GM19099 (cell line): ENCODE results near the gene GJC1.

Source experiments
- POLR2A ChIP-seq: IDR thresholded peaks from 3 replicates; pipeline ENCODE4 v1.6.1; 2011; ENCODE audit warnings: low read depth; ENCODE audit not compliant: insufficient read length; ENCODE audit errors: extremely low read depth

GJC1 gene

GRCh38 chr17:44850612-44851011, 20.5 kb upstream of the GJC1 start:
- no peak for TF ChIP-seq POLR2A

DNA sequence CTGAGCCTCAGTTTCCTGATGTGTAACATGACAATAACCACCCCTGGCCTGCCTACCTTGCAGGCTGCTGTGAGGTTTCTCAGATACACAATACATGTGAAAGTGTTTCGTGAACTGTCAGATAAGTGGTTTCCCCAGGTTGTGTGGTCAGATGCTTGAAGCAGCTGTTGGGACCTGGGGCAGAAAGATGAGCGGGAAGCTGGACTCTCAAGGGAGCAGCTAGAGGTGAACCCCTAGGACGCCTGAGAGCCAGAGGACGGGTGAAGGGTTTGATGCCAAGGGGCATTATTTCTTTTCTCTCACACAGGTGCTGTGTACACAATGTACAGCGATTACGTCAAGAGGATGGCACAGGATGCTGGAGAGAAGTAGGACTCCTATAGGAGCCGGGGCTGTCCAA, 19.9 kb upstream of the GJC1 start:
- no peak for TF ChIP-seq POLR2A

- no peak for TF ChIP-seq POLR2A
Observed at GRCh38 chr17:44848961-44849489, 18.9 kb upstream of the GJC1 start.

GRCh38 chr17:44848257-44848795, 18.2 kb upstream of the GJC1 start:
- no peak for TF ChIP-seq POLR2A

DNA sequence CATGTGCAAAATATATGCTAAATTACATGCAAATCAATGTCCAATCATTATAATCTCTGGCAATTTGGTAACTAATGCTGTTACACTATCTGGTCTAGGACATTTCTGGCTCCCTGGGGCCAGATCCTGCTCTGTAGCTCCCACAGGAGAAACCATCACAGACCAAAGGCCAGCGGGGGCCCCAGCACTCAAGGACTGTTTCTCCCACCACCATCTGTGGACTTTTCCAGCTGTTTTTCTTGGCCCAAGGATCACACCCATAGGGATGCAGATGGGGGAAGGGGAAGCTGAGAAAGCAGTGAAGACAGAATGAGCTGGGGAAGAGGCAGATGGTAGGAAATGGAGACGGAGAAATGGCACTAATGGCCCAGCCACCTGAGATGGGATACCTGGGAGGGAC, 17.5 kb upstream of the GJC1 start, which contains the start of gene HIGD1B:
Gene HIGD1B (plus strand): TSS at position 298 of the 400 bp plus-strand sequence. CDS start 270 bp downstream, outside the sequence.
- no peak for TF ChIP-seq POLR2A

GRCh38 chr17:44846206-44846605, 16.1 kb upstream of the GJC1 start:
- no peak for TF ChIP-seq POLR2A

DNA sequence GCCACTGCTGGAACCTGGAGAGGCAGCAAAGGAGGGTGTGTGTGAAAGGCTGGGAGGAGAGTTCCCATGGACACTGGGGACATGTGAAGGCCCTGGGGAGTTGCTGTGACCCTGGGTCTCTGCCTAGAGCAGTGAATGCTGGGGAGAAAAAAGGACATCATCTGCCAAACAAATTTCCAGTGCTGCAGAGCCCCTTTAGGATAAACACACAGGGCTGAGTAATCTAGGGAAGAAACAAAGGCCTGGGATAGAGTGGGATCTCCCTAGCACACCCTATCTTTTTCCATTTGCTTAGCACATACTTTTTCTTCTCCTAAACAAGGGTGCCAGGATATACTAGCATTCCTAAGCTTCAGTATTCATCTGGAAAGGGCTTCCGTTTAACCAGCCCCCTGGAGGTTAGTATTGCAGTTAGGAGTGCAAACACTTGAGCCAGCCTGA, 14.3 kb upstream of the GJC1 start:
- TF ChIP-seq POLR2A = no peak

DNA sequence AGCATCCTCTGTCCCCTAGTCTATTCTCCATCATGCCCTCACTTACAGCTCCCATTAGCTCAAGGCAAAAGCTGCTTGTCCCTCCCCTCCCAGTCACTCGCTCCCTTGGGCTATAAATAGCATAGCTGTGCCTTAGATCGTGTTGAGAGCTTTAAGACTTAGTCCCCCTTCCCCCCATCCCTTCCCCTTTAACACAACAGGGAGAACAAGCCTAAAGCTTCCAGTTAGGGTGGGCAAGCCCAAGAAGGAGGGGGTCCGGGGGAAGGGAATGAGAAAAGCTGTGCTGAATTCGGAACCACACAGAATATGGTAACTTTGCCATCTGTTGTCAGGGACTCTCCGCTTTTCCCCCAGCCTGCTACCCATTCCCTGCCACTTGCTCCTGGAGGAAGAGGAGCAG, 12.7 kb upstream of the GJC1 start:
- TF ChIP-seq POLR2A = no peak

DNA sequence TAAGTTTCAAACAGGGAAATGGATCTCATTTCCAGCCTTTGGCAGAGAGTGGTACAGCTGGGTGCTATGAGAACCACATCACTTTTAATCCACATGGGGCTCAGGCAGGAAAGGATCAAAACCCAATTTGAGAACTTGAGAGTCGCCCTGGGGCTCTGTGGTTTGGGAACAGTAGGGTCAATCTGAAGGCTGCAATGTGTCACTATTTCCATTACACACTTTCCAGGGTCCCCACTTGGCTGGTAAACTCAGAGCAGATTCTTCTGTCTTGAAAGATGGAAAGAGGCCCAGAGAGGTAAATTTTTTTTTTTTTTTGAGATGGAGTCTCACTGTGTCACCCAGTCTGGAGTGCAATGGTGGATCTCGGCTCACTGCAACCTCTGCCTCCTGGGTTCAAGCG, 10.8 kb upstream of the GJC1 start:
- TF ChIP-seq POLR2A = no peak

- TF ChIP-seq POLR2A = no peak
Observed at GRCh38 chr17:44840274-44840673, 10.2 kb upstream of the GJC1 start.

- no peak for TF ChIP-seq POLR2A
Observed at GRCh38 chr17:44837196-44837595, 7.1 kb upstream of the GJC1 start.

DNA sequence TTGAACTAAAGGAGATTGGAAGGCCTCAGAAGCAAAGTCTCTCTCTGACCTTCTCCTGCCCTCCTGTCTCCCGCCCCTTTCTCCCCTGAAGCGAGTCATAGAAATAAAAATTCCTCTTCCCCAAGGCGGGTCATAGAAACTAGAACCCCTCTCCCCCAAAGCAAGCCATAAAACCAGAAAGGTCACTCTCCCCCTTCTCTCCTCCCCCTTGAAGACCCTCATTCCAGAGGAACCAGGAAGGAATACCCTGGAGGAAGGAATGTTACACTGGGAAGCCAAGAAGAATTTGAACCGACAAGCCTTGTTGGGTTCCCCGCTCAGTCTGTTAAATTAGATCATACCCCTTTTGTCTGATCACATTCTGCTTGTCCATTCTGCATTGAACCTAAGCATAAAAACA, 2.7 kb upstream of the GJC1 start:
- TF ChIP-seq POLR2A = no peak

GRCh38 chr17:44831371-44831770, 1.3 kb upstream of the GJC1 start:
- no peak for TF ChIP-seq POLR2A

GRCh38 chr17:44830359-44831288, 537 bp upstream of the GJC1 start:
- TF ChIP-seq POLR2A = peak; percentile 26

DNA sequence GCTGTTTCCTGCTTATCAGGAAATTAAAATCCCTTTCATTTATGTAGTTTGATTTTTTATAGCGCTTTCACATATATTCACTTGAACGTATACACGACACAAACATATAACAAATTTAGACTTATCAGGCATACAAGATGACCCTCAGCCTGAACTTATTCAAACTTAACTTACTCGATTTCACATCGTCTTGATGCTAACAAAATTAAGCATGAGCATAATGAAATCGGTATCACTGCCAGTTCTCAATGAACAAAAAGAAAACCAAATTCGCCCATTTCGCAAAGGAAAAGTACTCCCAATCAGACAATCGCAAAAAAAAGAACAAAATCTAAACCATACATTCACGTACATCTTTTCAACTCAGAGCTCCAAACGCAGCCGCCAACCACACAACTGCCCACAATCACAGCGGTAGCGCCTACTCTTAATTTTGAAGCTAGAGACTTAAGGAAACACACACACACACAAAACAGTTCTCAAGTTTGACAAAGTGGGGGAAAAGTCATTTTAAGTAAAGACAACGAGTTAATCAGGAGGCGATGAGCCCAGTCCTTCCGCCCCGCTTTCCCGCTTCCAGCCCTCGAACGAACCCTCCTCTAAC, 1.1 kb downstream of the GJC1 start:
- no peak for TF ChIP-seq POLR2A
